ENCODE measurements around the gene DLGAP1. TPM values are rescaled to one million over a fixed set of nuclear protein-coding genes. Genes with fewer than 3 reads are reported as not detected.

DLGAP1 gene
- total and polyA plus RNA-seq, 2 of the 4 experiments (the other 2 are of a cell fraction) = under 0.01 to 0.09 TPM

DNA sequence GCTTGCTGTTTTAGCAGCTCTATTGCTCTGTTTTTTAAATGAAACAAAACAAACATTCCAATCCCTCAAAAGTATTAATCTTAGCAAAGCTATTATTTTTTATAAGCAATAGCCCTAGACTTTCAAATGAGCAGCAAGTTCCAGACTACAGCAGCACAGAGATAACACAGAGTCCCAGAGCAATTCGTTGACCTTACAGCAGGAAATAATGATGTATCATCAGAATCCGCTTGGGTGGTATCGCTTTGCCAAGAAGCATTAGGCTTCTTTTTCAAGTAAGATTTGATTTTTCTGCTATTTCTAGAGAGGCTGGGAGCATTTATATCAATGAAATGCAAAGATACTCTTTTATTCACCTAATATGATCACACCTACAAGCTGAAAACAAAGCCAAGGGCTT, 209.7 kb downstream of the DLGAP1 start:
- CTCF ChIA-PET = no interaction called here
- BruUV-seq (replicated peaks) = no TSS peak
- Histone ChIP-seq H3K9ac (ENCODE audit: low read depth, low read length) (no peak overlapping the region), H3K9me1 (ENCODE audit: insufficient read depth, low read length) (no peaks in the 10 kb centered on the region), H2BK15ac (ENCODE audit: low read depth, low read length) (no peak overlapping the region), H3K9me3 (ENCODE audit: control insufficient read depth, insufficient read depth, low read length) (peaks cover 5% of the 10 kb centered on the region; the same call in 1 of the 2 replicates), H3K23ac (ENCODE audit: low read depth, low read length) (no peak overlapping the region), H2AFZ (replicated peaks; ENCODE audit: low read length, poor library complexity) (no peak overlapping the region), H4K91ac (ENCODE audit: insufficient read depth, low read depth, low read length) (no peak overlapping the region), H3K14ac (replicated peaks; ENCODE audit: low read depth, low read length) (no peak overlapping the region), H3K18ac (ENCODE audit: low read depth, low read length) (no peak overlapping the region), H3K4ac (ENCODE audit: low read depth, low read length) (no peak overlapping the region), H2AK9ac (replicated peaks; ENCODE audit: low read depth, low read length, poor library complexity) (no peak overlapping the region), H4K20me1 (ENCODE audit: insufficient read depth, low read length) (no peaks in the 10 kb centered on the region), H2BK20ac (ENCODE audit: low read depth, low read length) (no peak overlapping the region), H3K27ac (ENCODE audit: insufficient read depth, low read length) (no peak overlapping the region), H3K79me1 (ENCODE audit: low read depth in 1 of 2, low read length in 2 of 2) (no peaks in the 10 kb centered on the region), H3K27me3 (ENCODE audit: control insufficient read depth, insufficient read depth, low read length) (no peaks in the 10 kb centered on the region), H3K56ac (ENCODE audit: extremely low read depth, insufficient read depth, low read length) (no peak overlapping the region), H2AK5ac (ENCODE audit: low read depth, low read length) (no peak overlapping the region), H3K36me3 (ENCODE audit: control insufficient read depth, insufficient read depth, low read length) (no peaks in the 10 kb centered on the region), H2BK5ac (ENCODE audit: low read depth, low read length, poor library complexity, severe bottlenecking) (no peak overlapping the region), H4K8ac (ENCODE audit: low read depth in 2 of 2, low read length in 2 of 2) (no peak overlapping the region), H3K4me1 (ENCODE audit: control insufficient read depth, insufficient read depth, low read length) (no peaks in the 10 kb centered on the region), H3K4me3 (ENCODE audit: insufficient read depth, low read depth, low read length) (no peak overlapping the region), H2BK120ac (ENCODE audit: low read depth, low read length) (no peak overlapping the region), H4K5ac (ENCODE audit: low read depth, low read length) (no peak overlapping the region), H3K4me2 (ENCODE audit: low read depth, low read length) (no peak overlapping the region)
- TF ChIP-seq SMC3 (IDR thresholded peaks at IDR 0.05; ENCODE audit: low read depth, low read length) = no peak
- TF ChIP-seq CEBPB (IDR thresholded peaks at IDR 0.05; ENCODE audit: low read depth, low read length) = no peak
- TF ChIP-seq FOS (IDR thresholded peaks at IDR 0.05; ENCODE audit: low read depth, low read length) = no peak
- no peak for TF ChIP-seq MAFK (IDR thresholded peaks at IDR 0.05; ENCODE audit: low read depth, low read length)
- TF ChIP-seq NFE2L2 (IDR thresholded peaks at IDR 0.05; ENCODE audit: low read depth, low read length) = no peak
- TF ChIP-seq POLR2A (IDR thresholded peaks at IDR 0.05; ENCODE audit: low read depth, low read length) = no peak
- no peak for TF ChIP-seq RFX5 (IDR thresholded peaks at IDR 0.05; ENCODE audit: low read depth, low read length)
- TF ChIP-seq, protein P1, sequence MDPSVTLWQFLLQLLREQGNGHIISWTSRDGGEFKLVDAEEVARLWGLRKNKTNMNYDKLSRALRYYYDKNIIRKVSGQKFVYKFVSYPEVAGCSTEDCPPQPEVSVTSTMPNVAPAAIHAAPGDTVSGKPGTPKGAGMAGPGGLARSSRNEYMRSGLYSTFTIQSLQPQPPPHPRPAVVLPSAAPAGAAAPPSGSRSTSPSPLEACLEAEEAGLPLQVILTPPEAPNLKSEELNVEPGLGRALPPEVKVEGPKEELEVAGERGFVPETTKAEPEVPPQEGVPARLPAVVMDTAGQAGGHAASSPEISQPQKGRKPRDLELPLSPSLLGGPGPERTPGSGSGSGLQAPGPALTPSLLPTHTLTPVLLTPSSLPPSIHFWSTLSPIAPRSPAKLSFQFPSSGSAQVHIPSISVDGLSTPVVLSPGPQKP (IDR thresholded peaks at IDR 0.05; ENCODE audit: borderline replicate concordance, low read depth, low read length) = no peak
- TF ChIP-seq BHLHE40 (IDR thresholded peaks at IDR 0.05; ENCODE audit: low read depth, low read length) = no peak
- TF ChIP-seq, protein P2, sequence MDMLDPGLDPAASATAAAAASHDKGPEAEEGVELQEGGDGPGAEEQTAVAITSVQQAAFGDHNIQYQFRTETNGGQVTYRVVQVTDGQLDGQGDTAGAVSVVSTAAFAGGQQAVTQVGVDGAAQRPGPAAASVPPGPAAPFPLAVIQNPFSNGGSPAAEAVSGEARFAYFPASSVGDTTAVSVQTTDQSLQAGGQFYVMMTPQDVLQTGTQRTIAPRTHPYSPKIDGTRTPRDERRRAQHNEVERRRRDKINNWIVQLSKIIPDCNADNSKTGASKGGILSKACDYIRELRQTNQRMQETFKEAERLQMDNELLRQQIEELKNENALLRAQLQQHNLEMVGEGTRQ (IDR thresholded peaks at IDR 0.05; ENCODE audit: low read depth, low read length) = no peak
- no peak for TF ChIP-seq MXI1 (IDR thresholded peaks at IDR 0.05; ENCODE audit: borderline replicate concordance, low read depth, low read length)
- TF ChIP-seq, protein P3, sequence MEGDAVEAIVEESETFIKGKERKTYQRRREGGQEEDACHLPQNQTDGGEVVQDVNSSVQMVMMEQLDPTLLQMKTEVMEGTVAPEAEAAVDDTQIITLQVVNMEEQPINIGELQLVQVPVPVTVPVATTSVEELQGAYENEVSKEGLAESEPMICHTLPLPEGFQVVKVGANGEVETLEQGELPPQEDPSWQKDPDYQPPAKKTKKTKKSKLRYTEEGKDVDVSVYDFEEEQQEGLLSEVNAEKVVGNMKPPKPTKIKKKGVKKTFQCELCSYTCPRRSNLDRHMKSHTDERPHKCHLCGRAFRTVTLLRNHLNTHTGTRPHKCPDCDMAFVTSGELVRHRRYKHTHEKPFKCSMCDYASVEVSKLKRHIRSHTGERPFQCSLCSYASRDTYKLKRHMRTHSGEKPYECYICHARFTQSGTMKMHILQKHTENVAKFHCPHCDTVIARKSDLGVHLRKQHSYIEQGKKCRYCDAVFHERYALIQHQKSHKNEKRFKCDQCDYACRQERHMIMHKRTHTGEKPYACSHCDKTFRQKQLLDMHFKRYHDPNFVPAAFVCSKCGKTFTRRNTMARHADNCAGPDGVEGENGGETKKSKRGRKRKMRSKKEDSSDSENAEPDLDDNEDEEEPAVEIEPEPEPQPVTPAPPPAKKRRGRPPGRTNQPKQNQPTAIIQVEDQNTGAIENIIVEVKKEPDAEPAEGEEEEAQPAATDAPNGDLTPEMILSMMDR (conservative IDR thresholded peaks at IDR 0.05; ENCODE audit: low read depth, low read length) = no peak
- TF ChIP-seq MAZ (IDR thresholded peaks at IDR 0.05; ENCODE audit: borderline replicate concordance, low read depth, low read length) = no peak
- no peak for TF ChIP-seq CHD1 (IDR thresholded peaks at IDR 0.05; ENCODE audit: low read depth, low read length)
- TF ChIP-seq RCOR1 (IDR thresholded peaks at IDR 0.05; ENCODE audit: insufficient replicate concordance, low read length) = no peak
- TF ChIP-seq RAD21 (IDR thresholded peaks at IDR 0.05; ENCODE audit: low read length) = no peak
- POLR2A ChIA-PET (ENCODE audit: unreplicated experiment) = no interaction called here
- intact Hi-C loops (cut with micrococcal nuclease) = no loop called here
- no peak for ATAC-seq (ENCODE audit: low read depth)
- DNase-seq = no peak
- dilution Hi-C loops (cut with HindIII; ENCODE audit: low sequenced_read_pairs, unreplicated experiment) = no loop called here
- in situ Hi-C loops (cut with MboI; ENCODE audit: low sequenced_read_pairs) = no loop called here
- no CpG with 5 or more reads among the region's 3 CpGs for WGBS, 2 experiments (ENCODE audit: extremely low coverage in 2 of 2, insufficient read length in 1 of 2)
